Suprapubic skin (tissue), 3 donors: ENCODE results near the gene SELENOH.

Experiments
- CTCF ChIP-seq, 2 donors: fragments of 200-600 bp in 1 of 2; fragments of 450-650 bp in 1 of 2; sonication (generic) in 1 of 2; IDR thresholded peaks; one replicate each; pipeline ENCODE4 v1.5.1; 2016 to 2019; ENCODE audit warnings: antibody characterized with exemption in 2 of 2, mild to moderate bottlenecking in 1 of 2, moderate library complexity in 1 of 2
- EP300 ChIP-seq: sonication (generic); formaldehyde crosslinking; IDR thresholded peaks from one replicate; pipeline ENCODE4 v1.6.1; 2017; ENCODE audit warnings: antibody characterized with exemption
- POLR2A ChIP-seq, 2 donors: fragments of 450-650 bp; IDR thresholded peaks; one replicate each; pipeline ENCODE4 v1.6.1; 2017; ENCODE audit warnings: antibody characterized with exemption in 2 of 2, mild to moderate bottlenecking in 2 of 2, moderate library complexity in 2 of 2

DNA sequence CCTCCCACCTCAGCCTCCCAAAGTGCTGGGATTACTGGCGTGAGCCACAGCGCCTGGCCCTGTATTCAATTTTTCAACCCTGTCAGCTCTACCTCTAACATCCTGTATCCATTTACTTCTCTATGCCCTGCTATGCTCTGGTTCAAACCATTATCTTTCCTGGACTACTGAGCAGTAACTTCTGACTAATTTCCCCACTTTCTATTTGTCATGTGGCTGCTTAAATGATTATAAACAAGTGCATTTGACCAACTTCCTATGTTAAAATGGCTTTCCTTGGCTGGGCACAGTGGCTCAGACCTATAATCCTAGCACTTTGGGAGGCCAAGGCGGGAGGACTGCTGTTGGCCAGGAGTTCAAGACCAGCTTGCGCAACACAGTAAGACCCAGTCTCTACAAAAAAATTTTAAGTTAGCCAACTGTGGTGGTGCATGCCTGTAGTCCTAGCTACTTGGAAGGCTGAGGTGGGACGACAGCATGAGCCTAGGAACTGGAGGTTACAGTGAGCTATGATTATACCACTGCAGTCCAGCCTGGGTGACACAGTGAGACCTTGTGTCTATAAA lies 31.4 kb upstream of the SELENOH start:
- TF ChIP-seq CTCF (IDR thresholded peaks at IDR 0.05) (no peak), POLR2A (IDR thresholded peaks at IDR 0.05) (no peak), EP300 (no peak)
